Activated naive CD8-positive, alpha-beta T cell (primary cell): Measurements from ENCODE around the gene MYD88.

Source experiments
- H3K27ac Mint-ChIP-seq: one replicate; pipeline ENCODE4 v1.8.0; 2021; ENCODE audit warnings: mixed read lengths
- H3K27me3 Mint-ChIP-seq: one replicate; pipeline ENCODE4 v1.8.0; 2021; ENCODE audit warnings: mixed read lengths
- H3K36me3 Mint-ChIP-seq: one replicate; pipeline ENCODE4 v1.8.0; 2021; ENCODE audit warnings: mixed read lengths
- H3K4me1 Mint-ChIP-seq: one replicate; pipeline ENCODE4 v1.8.0; 2021; ENCODE audit warnings: low read depth, mixed read lengths
- H3K4me3 Mint-ChIP-seq: one replicate; pipeline ENCODE4 v1.8.0; 2021; ENCODE audit warnings: mild to moderate bottlenecking, mixed read lengths
- H3K9me3 Mint-ChIP-seq: one replicate; pipeline ENCODE4 v1.8.0; 2021; ENCODE audit warnings: low read depth, mixed read lengths

MYD88 gene

DNA sequence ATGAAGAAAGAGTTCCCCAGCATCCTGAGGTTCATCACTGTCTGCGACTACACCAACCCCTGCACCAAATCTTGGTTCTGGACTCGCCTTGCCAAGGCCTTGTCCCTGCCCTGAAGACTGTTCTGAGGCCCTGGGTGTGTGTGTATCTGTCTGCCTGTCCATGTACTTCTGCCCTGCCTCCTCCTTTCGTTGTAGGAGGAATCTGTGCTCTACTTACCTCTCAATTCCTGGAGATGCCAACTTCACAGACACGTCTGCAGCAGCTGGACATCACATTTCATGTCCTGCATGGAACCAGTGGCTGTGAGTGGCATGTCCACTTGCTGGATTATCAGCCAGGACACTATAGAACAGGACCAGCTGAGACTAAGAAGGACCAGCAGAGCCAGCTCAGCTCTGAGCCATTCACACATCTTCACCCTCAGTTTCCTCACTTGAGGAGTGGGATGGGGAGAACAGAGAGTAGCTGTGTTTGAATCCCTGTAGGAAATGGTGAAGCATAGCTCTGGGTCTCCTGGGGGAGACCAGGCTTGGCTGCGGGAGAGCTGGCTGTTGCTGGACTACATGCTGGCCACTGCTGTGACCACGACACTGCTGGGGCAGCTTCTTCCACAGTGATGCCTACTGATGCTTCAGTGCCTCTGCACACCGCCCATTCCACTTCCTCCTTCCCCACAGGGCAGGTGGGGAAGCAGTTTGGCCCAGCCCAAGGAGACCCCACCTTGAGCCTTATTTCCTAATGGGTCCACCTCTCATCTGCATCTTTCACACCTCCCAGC is 2.9 kb downstream of the MYD88 start:
- Mint-ChIP-seq H3K9me3 (peaks cover 4% of the 10 kb centered on the region), H3K4me3 (peak overlapping the region; percentile 65), H3K36me3 (peaks cover 13% of the 10 kb centered on the region), H3K4me1 (peaks cover 33% of the 10 kb centered on the region), H3K27ac (peak overlapping the region; percentile 34), H3K27me3 (no peaks in the 10 kb centered on the region)

DNA sequence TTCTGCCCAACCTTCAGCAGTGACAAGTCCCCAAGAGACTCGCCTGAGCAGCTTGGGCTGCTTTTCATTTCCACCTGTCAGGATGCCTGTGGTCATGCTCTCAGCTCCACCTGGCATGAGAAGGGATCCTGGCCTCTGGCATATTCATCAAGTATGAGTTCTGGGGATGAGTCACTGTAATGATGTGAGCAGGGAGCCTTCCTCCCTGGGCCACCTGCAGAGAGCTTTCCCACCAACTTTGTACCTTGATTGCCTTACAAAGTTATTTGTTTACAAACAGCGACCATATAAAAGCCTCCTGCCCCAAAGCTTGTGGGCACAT is 3.5 kb downstream of the MYD88 start:
- Mint-ChIP-seq H3K36me3 (peaks cover 15% of the 10 kb centered on the region), H3K4me3 (no peak overlapping the region), H3K27me3 (no peaks in the 10 kb centered on the region), H3K4me1 (peaks cover 34% of the 10 kb centered on the region), H3K9me3 (peaks cover 9% of the 10 kb centered on the region), H3K27ac (no peak overlapping the region)

- Mint-ChIP-seq H3K9me3 (peaks cover 9% of the 10 kb centered on the region), H3K27me3 (no peaks in the 10 kb centered on the region), H3K27ac (no peak overlapping the region), H3K4me3 (no peak overlapping the region), H3K36me3 (peaks cover 19% of the 10 kb centered on the region), H3K4me1 (peaks cover 27% of the 10 kb centered on the region)
These were observed 4.5 kb downstream of the MYD88 start for GRCh38 chr3:38142959-38143358.

GRCh38 chr3:38143511-38143910 is 5.0 kb downstream of the MYD88 start:
- Mint-ChIP-seq H3K9me3 (peaks cover 9% of the 10 kb centered on the region), H3K4me1 (peaks cover 25% of the 10 kb centered on the region), H3K36me3 (peaks cover 19% of the 10 kb centered on the region), H3K27ac (no peak overlapping the region), H3K27me3 (no peaks in the 10 kb centered on the region), H3K4me3 (no peak overlapping the region)

DNA sequence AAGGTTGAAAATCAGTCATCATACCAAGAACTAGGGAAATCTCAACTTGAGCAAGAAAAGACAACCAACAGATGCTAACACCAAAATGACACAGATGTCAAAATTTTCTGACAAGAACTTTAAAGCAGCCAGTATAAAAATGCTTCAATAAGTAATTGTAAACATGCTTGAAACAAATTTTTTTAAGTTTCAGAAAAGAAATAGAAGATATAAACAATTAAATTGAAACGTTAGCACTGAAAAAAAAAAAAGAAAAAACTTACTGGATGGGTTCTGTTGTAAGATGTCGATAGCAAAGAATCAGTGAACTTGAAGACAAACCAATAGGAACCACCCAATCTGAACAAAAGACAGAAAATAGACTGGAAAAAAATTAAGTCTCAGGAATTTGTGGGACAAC is 8.0 kb downstream of the MYD88 start:
- peaks cover 9% of the 10 kb centered on the region for H3K9me3 Mint-ChIP-seq
- no peak overlapping the region for H3K27ac Mint-ChIP-seq
- H3K4me3 Mint-ChIP-seq, result no peak overlapping the region
- peaks cover 16% of the 10 kb centered on the region for H3K4me1 Mint-ChIP-seq
- H3K27me3 Mint-ChIP-seq, result no peaks in the 10 kb centered on the region
- H3K36me3 Mint-ChIP-seq, result peaks cover 15% of the 10 kb centered on the region

DNA sequence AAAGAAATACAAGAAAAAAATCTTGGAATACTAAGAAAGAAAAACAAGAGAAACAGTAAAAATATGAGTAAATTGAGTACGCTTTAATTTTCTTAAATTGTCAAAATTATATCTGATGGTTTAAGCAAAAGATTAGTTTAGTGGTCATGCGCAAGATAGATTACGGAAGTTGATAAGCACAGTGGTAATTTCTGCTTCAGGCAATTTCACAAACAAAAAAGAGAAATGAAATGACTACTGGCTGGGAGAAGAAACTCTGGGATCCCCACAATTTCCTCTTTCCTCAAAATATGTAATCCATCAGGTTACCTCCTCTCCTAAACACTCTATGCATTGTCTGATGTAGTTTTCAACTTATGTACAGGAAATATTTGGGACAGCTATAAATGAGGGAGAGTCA is 9.0 kb downstream of the MYD88 start:
- H3K4me1 Mint-ChIP-seq, result peaks cover 23% of the 10 kb centered on the region
- H3K27ac Mint-ChIP-seq, result no peak overlapping the region
- no peak overlapping the region for H3K4me3 Mint-ChIP-seq
- peaks cover 9% of the 10 kb centered on the region for H3K9me3 Mint-ChIP-seq
- peaks cover 15% of the 10 kb centered on the region for H3K36me3 Mint-ChIP-seq
- no peaks in the 10 kb centered on the region for H3K27me3 Mint-ChIP-seq

GRCh38 chr3:38148311-38148882 is 9.9 kb downstream of the MYD88 start:
- Mint-ChIP-seq H3K4me3 (no peak overlapping the region), H3K36me3 (peaks cover 15% of the 10 kb centered on the region), H3K9me3 (peaks cover 9% of the 10 kb centered on the region), H3K4me1 (peaks cover 26% of the 10 kb centered on the region), H3K27ac (no peak overlapping the region), H3K27me3 (no peaks in the 10 kb centered on the region)

GRCh38 chr3:38149708-38150107 is 11.2 kb downstream of the MYD88 start:
- Mint-ChIP-seq H3K9me3 (peaks cover 9% of the 10 kb centered on the region), H3K27ac (peak overlapping the region; percentile 1), H3K27me3 (no peaks in the 10 kb centered on the region), H3K36me3 (peaks cover 15% of the 10 kb centered on the region), H3K4me1 (peaks cover 36% of the 10 kb centered on the region), H3K4me3 (no peak overlapping the region)

DNA sequence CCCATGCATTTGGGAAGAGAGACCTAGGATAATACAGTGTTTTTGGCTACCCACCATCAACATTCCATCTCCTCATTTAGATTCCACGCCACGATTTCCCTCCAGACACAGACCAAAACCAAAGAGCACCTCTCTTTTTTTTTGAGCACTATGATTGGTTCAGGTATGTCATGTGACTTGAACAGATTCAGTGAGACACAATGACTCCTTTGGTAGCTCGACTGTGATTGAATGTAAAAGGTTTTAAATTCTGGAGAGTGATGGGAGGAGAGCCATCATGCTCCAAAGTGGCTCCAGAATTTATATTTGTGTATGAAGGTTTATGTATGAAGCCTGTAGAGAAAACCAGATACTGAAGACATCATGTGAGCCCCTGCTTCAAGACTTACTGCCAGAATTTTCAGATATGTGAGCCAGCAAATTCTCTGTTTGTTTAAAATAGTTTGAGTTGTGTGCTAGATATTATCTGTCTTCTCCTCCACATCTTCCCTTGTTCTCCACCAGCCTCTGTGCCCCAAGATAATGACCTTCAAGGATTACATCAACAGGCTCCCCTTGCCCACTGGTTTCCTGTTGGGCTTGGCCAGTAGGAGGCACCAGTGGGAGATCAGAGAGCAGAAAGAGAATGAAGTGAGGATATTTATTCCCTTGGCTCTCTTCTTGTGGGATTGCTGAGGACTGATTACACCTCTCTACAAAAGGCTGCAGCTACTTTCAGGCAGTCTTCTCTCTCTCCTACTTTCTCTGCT is 12.5 kb downstream of the MYD88 start:
- H3K27ac Mint-ChIP-seq, result no peak overlapping the region

GRCh38 chr3:38151667-38152265 is 13.3 kb downstream of the MYD88 start:
- H3K36me3 Mint-ChIP-seq, result peaks cover 4% of the 10 kb centered on the region
- H3K4me1 Mint-ChIP-seq, result peaks cover 42% of the 10 kb centered on the region
- peak overlapping the region; percentile 59 for H3K27ac Mint-ChIP-seq
- no peaks in the 10 kb centered on the region for H3K27me3 Mint-ChIP-seq
- H3K9me3 Mint-ChIP-seq, result peaks cover 1% of the 10 kb centered on the region
- no peak overlapping the region for H3K4me3 Mint-ChIP-seq

More for the DNA sequence above, 12.5 kb downstream of the MYD88 start:
- Mint-ChIP-seq H3K4me3 (no peak overlapping the region), H3K4me1 (peaks cover 43% of the 10 kb centered on the region), H3K36me3 (peaks cover 10% of the 10 kb centered on the region), H3K27me3 (no peaks in the 10 kb centered on the region), H3K9me3 (peaks cover 9% of the 10 kb centered on the region)

DNA sequence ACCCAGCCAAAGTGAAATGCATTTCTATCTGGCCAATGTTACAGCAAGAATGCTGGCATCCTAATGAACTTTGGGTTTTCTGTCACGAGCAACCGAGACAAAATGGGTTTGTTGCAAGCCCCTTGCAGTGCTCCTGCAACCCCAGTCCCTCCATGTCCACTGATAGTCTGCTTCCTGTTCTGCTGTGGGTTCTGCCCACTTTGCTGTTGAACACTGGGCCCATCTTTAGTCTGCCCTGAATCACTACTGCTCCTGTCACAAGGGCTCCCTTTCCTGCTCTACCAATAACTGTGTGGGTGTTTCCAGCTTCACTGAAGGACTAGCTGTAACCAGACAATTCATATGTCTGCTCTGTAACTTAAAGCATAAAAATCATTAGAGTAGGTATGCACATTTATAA is 14.1 kb downstream of the MYD88 start:
- Mint-ChIP-seq H3K4me1 (peaks cover 42% of the 10 kb centered on the region), H3K4me3 (no peak overlapping the region), H3K27me3 (no peaks in the 10 kb centered on the region), H3K36me3 (peaks cover 2% of the 10 kb centered on the region), H3K27ac (no peak overlapping the region), H3K9me3 (no peaks in the 10 kb centered on the region)

DNA sequence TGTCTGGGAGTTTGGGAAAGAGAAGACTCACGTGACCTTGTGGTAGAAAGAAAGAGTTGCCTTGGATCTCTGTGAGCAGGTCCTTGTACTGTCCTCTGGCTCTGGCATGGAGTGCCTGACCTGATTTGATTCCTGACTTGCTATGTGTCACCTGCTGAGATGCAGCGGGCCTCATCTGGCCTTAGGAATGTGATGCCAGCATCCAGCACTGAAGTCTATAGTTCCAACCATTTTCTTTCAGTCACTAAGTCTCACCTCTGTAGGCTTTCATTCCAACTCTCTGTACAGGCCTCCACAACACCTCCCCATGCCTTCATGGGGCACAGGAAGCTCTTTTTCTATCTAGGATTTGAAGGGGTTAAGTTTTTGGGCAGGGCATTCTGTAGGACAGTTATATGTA is 14.8 kb downstream of the MYD88 start:
- H3K36me3 Mint-ChIP-seq, result no peaks in the 10 kb centered on the region

GRCh38 chr3:38154033-38154494 is 15.6 kb downstream of the MYD88 start:
- Mint-ChIP-seq H3K9me3 (no peaks in the 10 kb centered on the region), H3K27ac (peak overlapping the region; percentile 34), H3K27me3 (no peaks in the 10 kb centered on the region), H3K4me3 (no peak overlapping the region), H3K4me1 (peaks cover 36% of the 10 kb centered on the region), H3K36me3 (no peaks in the 10 kb centered on the region)

More for the DNA sequence above, 14.8 kb downstream of the MYD88 start:
- Mint-ChIP-seq H3K4me3 (no peak overlapping the region), H3K4me1 (peaks cover 37% of the 10 kb centered on the region), H3K27ac (no peak overlapping the region), H3K27me3 (no peaks in the 10 kb centered on the region), H3K9me3 (no peaks in the 10 kb centered on the region)

GRCh38 chr3:38154625-38155255 is 16.3 kb downstream of the MYD88 start:
- Mint-ChIP-seq H3K4me3 (peak overlapping the region; percentile 1), H3K4me1 (peaks cover 32% of the 10 kb centered on the region), H3K27me3 (no peaks in the 10 kb centered on the region), H3K27ac (peak overlapping the region; percentile 34), H3K36me3 (no peaks in the 10 kb centered on the region), H3K9me3 (no peaks in the 10 kb centered on the region)
